Measurements from ENCODE around the gene PHYH. TPM values are rescaled to one million over a fixed set of nuclear protein-coding genes. Genes with fewer than 3 reads are reported as not detected.

Gene PHYH
- total RNA-seq, 1 experiment from 2014 or later: 30.2 TPM

Other genes with a start within 250 kb of the PHYH start
- gene OPTN, start 199.9 kb downstream of the PHYH start, total RNA-seq (2014; rRNA removed; shearing (Covaris generic)): 74.8 and 78.7 TPM in 2 replicates
- gene MCM10, start 138.5 kb downstream of the PHYH start, total RNA-seq (2014; rRNA removed; shearing (Covaris generic)): 20.7 and 21.9 TPM in 2 replicates
- not detected in 2 replicates for gene UCMA, start 65.7 kb downstream of the PHYH start, total RNA-seq (2014; rRNA removed; shearing (Covaris generic))
- 60.7 and 65.6 TPM in 2 replicates for gene SEPHS1, start 48.2 kb upstream of the PHYH start, total RNA-seq (2014; rRNA removed; shearing (Covaris generic))
- gene BEND7, start 228.9 kb upstream of the PHYH start, total RNA-seq (2014; rRNA removed; shearing (Covaris generic)): 0.10 and 0.48 TPM in 2 replicates